Hepatocyte (in vitro differentiated cells): Measurements from ENCODE around the gene EXO5. TPM values are rescaled to one million over a fixed set of nuclear protein-coding genes. Genes with fewer than 3 reads are reported as not detected.
"Not testable (repeated sequence)": the region's sequence is repeated elsewhere in the genome, so short reads cannot be mapped to it uniquely, and the experiment has no call there.

Source experiments
- DNase-seq: peaks from one replicate; pipeline ENCODE4 v3.0.0-alpha.2; 2016; ENCODE audit warnings: low spot score
- H2AFZ ChIP-seq: fragments of 200-600 bp; sonication (generic); 2 replicates; pipeline ENCODE4 v1.6.0; 2016; ENCODE audit warnings: antibody characterized with exemption, mild to moderate bottlenecking
- H3K27ac ChIP-seq: fragments of 200-600 bp; sonication (generic); 2 replicates; pipeline ENCODE4 v1.5.1; 2016; ENCODE audit warnings: mild to moderate bottlenecking
- H3K27me3 ChIP-seq: fragments of 200-600 bp; sonication (generic); 2 replicates; pipeline ENCODE4 v1.6.1; 2016
- H3K36me3 ChIP-seq: fragments of 200-600 bp; sonication (generic); replicated peaks from 2 replicates; pipeline ENCODE4 v1.5.1; 2016; ENCODE audit warnings: low read depth; ENCODE audit not compliant: insufficient read depth
- H3K4me1 ChIP-seq: fragments of 200-600 bp; sonication (generic); 2 replicates; pipeline ENCODE4 v1.5.1; 2016; ENCODE audit warnings: mild to moderate bottlenecking, moderate library complexity; ENCODE audit not compliant: insufficient read depth
- H3K4me2 ChIP-seq: fragments of 200-600 bp; sonication (generic); 2 replicates; pipeline ENCODE4 v1.6.0; 2016
- H3K4me3 ChIP-seq: fragments of 200-600 bp; sonication (generic); 2 replicates; pipeline ENCODE4 v1.5.1; 2016; ENCODE audit warnings: mild to moderate bottlenecking
- H3K79me2 ChIP-seq: fragments of 200-600 bp; sonication (generic); 2 replicates; pipeline ENCODE4 v1.6.0; 2017; ENCODE audit warnings: mild to moderate bottlenecking
- H3K9me2 ChIP-seq: fragments of 200-600 bp; sonication (generic); replicated peaks from 2 replicates; pipeline ENCODE4 v1.6.0; 2017; ENCODE audit warnings: mild to moderate bottlenecking; ENCODE audit not compliant: insufficient read depth
- H3K9me3 ChIP-seq: fragments of 200-600 bp; sonication (generic); 2 replicates; pipeline ENCODE4 v1.5.1; 2016; ENCODE audit warnings: low read depth, mild to moderate bottlenecking
- H4K20me1 ChIP-seq: fragments of 200-600 bp; sonication (generic); 2 replicates; pipeline ENCODE4 v1.6.0; 2016; ENCODE audit warnings: mild to moderate bottlenecking; ENCODE audit not compliant: insufficient read depth, poor library complexity, severe bottlenecking
- CTCF ChIP-seq: fragments of 200-600 bp; sonication (generic); IDR thresholded peaks from 2 replicates; pipeline ENCODE4 v1.5.1; 2016; ENCODE audit warnings: antibody characterized with exemption, mild to moderate bottlenecking; ENCODE audit not compliant: poor library complexity
- EZH2 ChIP-seq: fragments of 200-600 bp; sonication (generic); IDR thresholded peaks from 2 replicates; pipeline ENCODE4 v1.6.1; 2016; ENCODE audit warnings: antibody characterized with exemption, mild to moderate bottlenecking, borderline replicate concordance
- EZH2phosphoT487 ChIP-seq: fragments of 200-600 bp; sonication (generic); IDR thresholded peaks from one replicate; pipeline ENCODE4 v1.6.1; 2018; ENCODE audit warnings: antibody characterized with exemption, mild to moderate bottlenecking, low read depth, moderate library complexity; ENCODE audit not compliant: unreplicated experiment, severe bottlenecking
- WGBS: methylation state at CpG from one replicate; pipeline ENCODE4 v1.1.6; 2016; ENCODE audit warnings: low lambda C conversion rate; ENCODE audit errors: missing lambda C conversion rate; 5-methylcytosine and 5-hydroxymethylcytosine counted together
- polyA plus RNA-seq: library from polyadenylated mRNA; unstranded; fragments of >200 nt; fragmentation: Nextera tagmentation; extraction: Ambion mirVana; gene quantifications from 2 replicates; pipeline ENCODE4 v1.2.1, GENCODE V29; 2016
- total RNA-seq: library from RNA; depleted of rRNA; stranded (reverse); fragments of >200 nt; gene quantifications from 2 replicates; pipeline ENCODE4 v1.2.3, GENCODE V29; 2014

The EXO5 gene
- total and polyA plus RNA-seq, 2 experiments from 2014 or later = 7.8 to 8.9 TPM

- H2AFZ ChIP-seq = no peak overlapping the region
- WGBS = 97% methylated on average over 2 of the region's 2 CpGs
Measured at GRCh38 chr1:40478276-40478675, 30.3 kb upstream of the EXO5 start.

GRCh38 chr1:40479156-40479555 lies 29.4 kb upstream of the EXO5 start:
- H3K27ac ChIP-seq = no peak overlapping the region
- no peak overlapping the region for H3K4me3 ChIP-seq
- no peaks in the 10 kb centered on the region for H3K36me3 ChIP-seq
- TF ChIP-seq EZH2phosphoT487 (no peak), CTCF (no peak), EZH2 (no peak)
- H3K9me3 ChIP-seq = no peaks in the 10 kb centered on the region
- no peaks in the 10 kb centered on the region for H3K79me2 ChIP-seq
- no peak overlapping the region for H3K4me2 ChIP-seq
- H3K9me2 ChIP-seq = no peaks in the 10 kb centered on the region
- no peak overlapping the region for H2AFZ ChIP-seq
- no peaks in the 10 kb centered on the region for H3K27me3 ChIP-seq
- WGBS = 95% methylated on average over 4 of the region's 4 CpGs
- DNase-seq = no peak
- H3K4me1 ChIP-seq = no peaks in the 10 kb centered on the region
- H4K20me1 ChIP-seq = no peaks in the 10 kb centered on the region

More at GRCh38 chr1:40478276-40478675, 30.3 kb upstream of the EXO5 start:
- Histone ChIP-seq H3K4me1 (no peaks in the 10 kb centered on the region), H4K20me1 (no peaks in the 10 kb centered on the region), H3K4me3 (peak overlapping the region; percentile 99), H3K9me2 (no peaks in the 10 kb centered on the region), H3K36me3 (no peaks in the 10 kb centered on the region), H3K9me3 (no peaks in the 10 kb centered on the region), H3K79me2 (no peaks in the 10 kb centered on the region), H3K27me3 (no peaks in the 10 kb centered on the region), H3K27ac (no peak overlapping the region), H3K4me2 (peak overlapping the region; percentile 97)
- DNase-seq = no peak
- TF ChIP-seq EZH2phosphoT487 = no peak
- TF ChIP-seq EZH2 = no peak
- no peak for TF ChIP-seq CTCF

GRCh38 chr1:40495315-40495903 lies 13.2 kb upstream of the EXO5 start:
- Histone ChIP-seq H4K20me1 (no peaks in the 10 kb centered on the region), H3K79me2 (no peaks in the 10 kb centered on the region), H3K36me3 (peaks cover 5% of the 10 kb centered on the region), H3K9me2 (no peaks in the 10 kb centered on the region), H3K4me2 (no peak overlapping the region), H3K4me3 (no peak overlapping the region), H3K9me3 (peaks cover 29% of the 10 kb centered on the region), H3K27me3 (no peaks in the 10 kb centered on the region), H2AFZ (no peak overlapping the region), H3K27ac (no peak overlapping the region), H3K4me1 (no peaks in the 10 kb centered on the region)
- DNase-seq = no peak
- no peak for TF ChIP-seq CTCF
- no peak for TF ChIP-seq EZH2phosphoT487
- no peak for TF ChIP-seq EZH2
- WGBS = over 99% methylated on average over 4 of the region's 4 CpGs

GRCh38 chr1:40502651-40503050 lies 5.9 kb upstream of the EXO5 start:
- WGBS = 98% methylated on average over 4 of the region's 4 CpGs
- H4K20me1 ChIP-seq, H3K4me1 ChIP-seq, H2AFZ ChIP-seq, H3K79me2 ChIP-seq, H3K27ac ChIP-seq, H3K36me3 ChIP-seq, H3K4me2 ChIP-seq, H3K4me3 ChIP-seq, H3K9me2 ChIP-seq, DNase-seq, H3K27me3 ChIP-seq: not testable (repeated sequence)
- peaks cover 13% of the 10 kb centered on the region for H3K9me3 ChIP-seq
